ENCODE measurements around the gene OR52I1.

Gene OR52I1

GRCh38 chr11:4641501-4641900 is 47.7 kb downstream of the OR52I1 start:
- Mint-ChIP-seq H3K4me3 (no peak overlapping the region), H3K27ac (no peak overlapping the region), H3K27me3 (ENCODE audit: low read depth) (no peaks in the 10 kb centered on the region), H3K4me1 (ENCODE audit: low read depth) (no peaks in the 10 kb centered on the region), H3K36me3 (ENCODE audit: low read depth) (no peaks in the 10 kb centered on the region), H3K9me3 (no peaks in the 10 kb centered on the region)

- Mint-ChIP-seq H3K9me3 (no peaks in the 10 kb centered on the region), H3K36me3 (ENCODE audit: low read depth) (no peaks in the 10 kb centered on the region), H3K27ac (no peak overlapping the region), H3K4me1 (ENCODE audit: low read depth) (no peaks in the 10 kb centered on the region), H3K4me3 (no peak overlapping the region), H3K27me3 (ENCODE audit: low read depth) (no peaks in the 10 kb centered on the region)
These were observed 48.2 kb downstream of the OR52I1 start for GRCh38 chr11:4642043-4642442.

- no peaks in the 10 kb centered on the region for H3K9me3 Mint-ChIP-seq
- H3K27me3 Mint-ChIP-seq (ENCODE audit: low read depth): no peaks in the 10 kb centered on the region
- no peak overlapping the region for H3K4me3 Mint-ChIP-seq
- H3K4me1 Mint-ChIP-seq (ENCODE audit: low read depth): no peaks in the 10 kb centered on the region
- no peak overlapping the region for H3K27ac Mint-ChIP-seq
- no peaks in the 10 kb centered on the region for H3K36me3 Mint-ChIP-seq (ENCODE audit: low read depth)
These were observed 49.2 kb downstream of the OR52I1 start for GRCh38 chr11:4643076-4643475.

- H3K9me3 Mint-ChIP-seq: no peaks in the 10 kb centered on the region
- H3K4me3 Mint-ChIP-seq: no peak within 1 kb of the TSS
- H3K27ac Mint-ChIP-seq: no peak within 1 kb of the TSS
- no peaks in the 10 kb centered on the region for H3K36me3 Mint-ChIP-seq (ENCODE audit: low read depth)
- H3K4me1 Mint-ChIP-seq (ENCODE audit: low read depth): no peaks in the 10 kb centered on the region
- H3K27me3 Mint-ChIP-seq (ENCODE audit: low read depth): no peaks in the 10 kb centered on the region
These were observed 49.8 kb downstream of the OR52I1 start, which contains the start of gene OR51E1 for GRCh38 chr11:4643682-4644081. OR51E1 (plus strand) TSS chr11:4643982; CDS start chr11:4652527, 8,545 bp downstream.

GRCh38 chr11:4644233-4644632 is 50.4 kb downstream of the OR52I1 start:
- Mint-ChIP-seq H3K27me3 (ENCODE audit: low read depth) (peaks cover 3% of the 10 kb centered on the region), H3K4me3 (no peak overlapping the region), H3K9me3 (no peaks in the 10 kb centered on the region), H3K4me1 (ENCODE audit: low read depth) (no peaks in the 10 kb centered on the region), H3K27ac (no peak overlapping the region), H3K36me3 (ENCODE audit: low read depth) (no peaks in the 10 kb centered on the region)
